Suprapubic skin (tissue), 3 donors: ENCODE results near the gene RELN.

ENCODE experiments used
- CTCF ChIP-seq, 2 donors: fragments of 200-600 bp in 1 of 2; fragments of 450-650 bp in 1 of 2; sonication (generic) in 1 of 2; IDR thresholded peaks; one replicate each; pipeline ENCODE4 v1.5.1; 2016 to 2019; ENCODE audit warnings: antibody characterized with exemption in 2 of 2, mild to moderate bottlenecking in 1 of 2, moderate library complexity in 1 of 2
- POLR2A ChIP-seq, 2 donors: fragments of 450-650 bp; IDR thresholded peaks; one replicate each; pipeline ENCODE4 v1.6.1; 2017; ENCODE audit warnings: antibody characterized with exemption in 2 of 2, mild to moderate bottlenecking in 2 of 2, moderate library complexity in 2 of 2

GRCh38 chr7:103995554-103995953 lies 6.1 kb upstream of the RELN start:
- TF ChIP-seq POLR2A (IDR thresholded peaks at IDR 0.05) = no peak
- TF ChIP-seq CTCF (IDR thresholded peaks at IDR 0.05) = no peak
